K562 (cell line): Measurements from ENCODE around the gene REX1BD. TPM values are rescaled to one million over a fixed set of nuclear protein-coding genes. Genes with fewer than 3 reads are reported as not detected.

ENCODE experiments used
- CAMTA2 ChIP-seq: fragments of 250-450 bp; sonication (Bioruptor Pico); conservative IDR thresholded peaks from 2 replicates; pipeline ENCODE4 v1.5.1; 2022
- EP400 ChIP-seq: fragments of 450-650 bp; IDR thresholded peaks from 2 replicates; pipeline ENCODE4 v1.6.1; 2017; ENCODE audit warnings: antibody characterized with exemption, mild to moderate bottlenecking, moderate library complexity
- ETS1 ChIP-seq: conservative IDR thresholded peaks from 2 replicates; pipeline ENCODE4 v1.6.1; 2011; ENCODE audit warnings: low read depth, mild to moderate bottlenecking, low read length; ENCODE audit not compliant: control insufficient read depth
- FOXA1 ChIP-seq: fragments of 450-650 bp; IDR thresholded peaks from 2 replicates; pipeline ENCODE4 v1.6.1; 2016; ENCODE audit warnings: mild to moderate bottlenecking, borderline replicate concordance
- GABPB2 ChIP-seq: fragments of 250-450 bp; sonication (Bioruptor Pico); conservative IDR thresholded peaks from 2 replicates; pipeline ENCODE4 v1.5.1; 2021; ENCODE audit warnings: mild to moderate bottlenecking
- HOXB6 ChIP-seq: fragments of 250-450 bp; sonication (Bioruptor Pico); IDR thresholded peaks from 2 replicates; pipeline ENCODE4 v1.5.1; 2022; ENCODE audit warnings: mild to moderate bottlenecking, borderline replicate concordance
- ILF3 ChIP-seq: fragments of 450-650 bp; IDR thresholded peaks from 2 replicates; pipeline ENCODE4 v1.6.1; 2018; ENCODE audit warnings: antibody characterized with exemption, mild to moderate bottlenecking, moderate library complexity, borderline replicate concordance
- KDM5B ChIP-seq: fragments of 200-600 bp; sonication (generic); IDR thresholded peaks from 2 replicates; pipeline ENCODE4 v1.6.1; 2012; ENCODE audit warnings: low read depth, mild to moderate bottlenecking, moderate library complexity, low read length, control low read depth, inconsistent platforms; ENCODE audit not compliant: insufficient replicate concordance
- MAX ChIP-seq: sonication (generic); formaldehyde crosslinking; IDR thresholded peaks from 2 replicates; pipeline ENCODE4 v1.9.0; 2022; ENCODE audit warnings: mild to moderate bottlenecking, missing genetic modification reagents
- MXD1 ChIP-seq: fragments of 250-450 bp; sonication (Bioruptor Pico); IDR thresholded peaks from 2 replicates; pipeline ENCODE4 v1.8.0; 2021; ENCODE audit warnings: borderline replicate concordance, mild to moderate bottlenecking, moderate library complexity; ENCODE audit not compliant: poor library complexity, severe bottlenecking
- NFIC ChIP-seq: fragments of 450-650 bp; IDR thresholded peaks from 2 replicates; pipeline ENCODE4 v1.6.1; 2017; ENCODE audit warnings: mild to moderate bottlenecking, inconsistent platforms
- NKRF ChIP-seq: fragments of 450-650 bp; IDR thresholded peaks from 2 replicates; pipeline ENCODE4 v1.6.1; 2016; ENCODE audit warnings: borderline replicate concordance
- POLR2G ChIP-seq: fragments of 200-400 bp; formaldehyde crosslinking; IDR thresholded peaks from 2 replicates; pipeline ENCODE4 v1.6.1; 2017; ENCODE audit warnings: low read depth, mild to moderate bottlenecking, antibody characterized with exemption, low read length, moderate library complexity
- RBBP5 ChIP-seq: fragments of 200-600 bp; sonication (generic); IDR thresholded peaks from 2 replicates; pipeline ENCODE4 v1.6.1; 2012; ENCODE audit warnings: borderline replicate concordance, mild to moderate bottlenecking, low read length, control low read depth, inconsistent platforms; ENCODE audit not compliant: insufficient read depth, poor library complexity, severe bottlenecking
- SFPQ ChIP-seq: fragments of 200-400 bp; formaldehyde crosslinking; IDR thresholded peaks from 2 replicates; pipeline ENCODE4 v1.6.1; 2017; ENCODE audit warnings: mild to moderate bottlenecking, low read depth, low read length, moderate library complexity
- ZFP36 ChIP-seq: fragments of 150-350 bp; IDR thresholded peaks from 2 replicates; pipeline ENCODE4 v1.6.1; 2018; ENCODE audit warnings: low read length, low read depth; ENCODE audit not compliant: partially characterized antibody
- ZKSCAN8 ChIP-seq: fragments of 200-800 bp; sonication (Bioruptor generic); IDR thresholded peaks from 2 replicates; pipeline ENCODE4 v1.6.1; 2016; ENCODE audit warnings: missing genetic modification characterization, missing compliant biosample characterization
- ZNF24 ChIP-seq: fragments of 450-650 bp; IDR thresholded peaks from 2 replicates; pipeline ENCODE4 v1.6.1; 2016
- ZNF263 ChIP-seq: sonication (generic); formaldehyde crosslinking; IDR thresholded peaks from 2 replicates; pipeline ENCODE4 v1.8.0; 2022; ENCODE audit warnings: mild to moderate bottlenecking, missing genetic modification reagents, borderline replicate concordance
- ZNF75A ChIP-seq: fragments of 450-650 bp; formaldehyde crosslinking; IDR thresholded peaks from 2 replicates; pipeline ENCODE4 v1.4.0; 2020; ENCODE audit warnings: mild to moderate bottlenecking
- polyA plus RNA-seq, 8 experiments: library from polyadenylated mRNA; depleted of rRNA in 4 of 8; stranded (reverse) in 5 of 8; unstranded in 3 of 8; fragments of >200 nt; fragmentation: Nextera tagmentation in 2 of 8; fragmentation: Illumina TruSeq in 1 of 8; extraction: Ambion mirVana in 2 of 8; extraction: Trizol in 1 of 8; gene quantifications; 2 replicates each; pipeline versions ENCODE4 v1.2.1 to v1.2.3, GENCODE V29; 2011 to 2014; ENCODE audit warnings: inconsistent platforms in 1 of 8, missing spikeins in 1 of 8
- total RNA-seq, 7 experiments: library from RNA; depleted of rRNA in 6 of 7; stranded (reverse); fragments of >200 nt in 6 of 7; fragmentation: Illumina TruSeq in 2 of 7; extraction: Trizol in 2 of 7; gene quantifications; 2 replicates each; pipeline versions ENCODE4 v1.2.1 to v1.2.3, GENCODE V29; 2011 to 2021; ENCODE audit warnings: low replicate concordance in 1 of 7

REX1BD gene
- total and polyA plus RNA-seq, 9 of the 15 experiments (the other 6 are each of a cell fraction or from before 2014, with no cell fraction given) = 1.9 to 136 (median 13.8) TPM

GRCh38 chr19:18593367-18594095 is 4.9 kb downstream of the REX1BD start (continued):
- TF ChIP-seq ZNF75A (CRISPR knock-in tag) (no peak), ZNF24 (no peak), POLR2G (peak; percentile 50; the same call in 1 of the 2 replicates), ETS1 (no peak), HOXB6 (CRISPR knock-in tag) (no peak), EP400 (peak; percentile 27; the same call in 1 of the 2 replicates), ZFP36 (peak; percentile 39), RBBP5 (peak; percentile 28), KDM5B (peak; percentile 29), NFIC (peak; percentile 96), ZNF263 (peak; percentile 8; the same call in 1 of the 2 replicates), ZKSCAN8 (CRISPR knock-in tag) (peak; percentile 96), MAX (CRISPR knock-in tag) (peak; percentile 35; the same call in 1 of the 2 replicates), SFPQ (no peak), FOXA1 (no peak), CAMTA2 (CRISPR knock-in tag) (no peak), ILF3 (no peak), MXD1 (CRISPR knock-in tag) (no peak), GABPB2 (CRISPR knock-in tag) (no peak), NKRF (no peak)
